ENCODE results near the gene ABCD1.

DNA sequence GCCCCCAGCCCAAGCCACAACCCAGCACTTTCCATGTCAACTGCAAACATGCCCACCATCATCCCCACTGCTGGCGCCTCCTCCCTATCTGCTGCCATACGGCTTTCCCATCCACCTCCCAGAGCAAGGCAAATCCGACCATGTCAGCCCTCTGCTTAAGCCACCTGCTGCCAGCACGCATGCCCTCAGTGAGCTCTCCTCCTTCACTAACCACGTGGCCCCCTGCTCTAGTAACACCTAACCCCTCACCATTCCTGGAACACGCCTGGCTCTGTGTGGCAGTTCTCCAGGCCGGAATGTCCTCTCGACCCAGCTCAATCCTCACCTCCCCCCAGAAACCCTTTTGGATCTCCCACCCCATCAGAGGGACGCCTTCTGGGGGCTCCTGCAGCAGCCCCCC, 17.9 kb upstream of the ABCD1 start:
- no peak for TF ChIP-seq EP300 (IDR thresholded peaks at IDR 0.05)
- TF ChIP-seq CTCF (IDR thresholded peaks at IDR 0.05) = no peak
